NOMO-1 treated with dmso at 0.1 percent for 144 hours (cell line): ENCODE measurements around the gene EGFL7.

ENCODE experiments used
- DNase-seq: peaks from one replicate; lab custom pipeline; 2025; ENCODE audit not compliant: unreplicated experiment; lab: John Stamatoyannopoulos, UW

Gene EGFL7

GRCh38 chr9:136658849-136659535, 3.7 kb upstream of the EGFL7 start:
- DNase-seq, result no peak

- DNase-seq, result no peak
Measured at GRCh38 chr9:136659861-136660784, 2.6 kb upstream of the EGFL7 start.

- DNase-seq, result no peak
Measured at GRCh38 chr9:136660971-136661550, 1.7 kb upstream of the EGFL7 start.

GRCh38 chr9:136661641-136662325, 933 bp upstream of the EGFL7 start:
- no peak for DNase-seq

- no peak for DNase-seq
Measured at GRCh38 chr9:136662326-136662655, 425 bp upstream of the EGFL7 start.

- DNase-seq, result no peak
Measured at GRCh38 chr9:136664000-136664915, 1.5 kb downstream of the EGFL7 start.

- DNase-seq, result no peak
Measured at GRCh38 chr9:136665111-136665703, 2.5 kb downstream of the EGFL7 start.

- DNase-seq, result no peak
Measured at GRCh38 chr9:136665704-136666371, 3.1 kb downstream of the EGFL7 start.

GRCh38 chr9:136666372-136667213, 3.9 kb downstream of the EGFL7 start:
- DNase-seq, result no peak

- no peak for DNase-seq
Measured at GRCh38 chr9:136667214-136667939, 4.7 kb downstream of the EGFL7 start.

- DNase-seq, result no peak
Measured at GRCh38 chr9:136667940-136668760, 5.4 kb downstream of the EGFL7 start.

- DNase-seq, result no peak
Measured at GRCh38 chr9:136668983-136669790, 6.5 kb downstream of the EGFL7 start.

- no peak for DNase-seq
Measured at GRCh38 chr9:136669791-136670464, 7.2 kb downstream of the EGFL7 start.

GRCh38 chr9:136670576-136671253, 8.0 kb downstream of the EGFL7 start:
- DNase-seq, result no peak

- DNase-seq, result no peak
Measured at GRCh38 chr9:136671254-136671614, 8.5 kb downstream of the EGFL7 start.
